VCaP (cell line): Measurements from ENCODE around the gene RTP3.

Source experiments
- H3K27ac ChIP-seq: fragments of 450-650 bp; 2 replicates; pipeline ENCODE4 v1.5.1; 2017
- TF ChIP-seq, protein P1 (sequence below): fragments of 450-650 bp; conservative IDR thresholded peaks from 2 replicates; pipeline ENCODE4 v1.5.1; 2017; ENCODE audit warnings: mild to moderate bottlenecking, moderate library complexity

Gene RTP3

DNA sequence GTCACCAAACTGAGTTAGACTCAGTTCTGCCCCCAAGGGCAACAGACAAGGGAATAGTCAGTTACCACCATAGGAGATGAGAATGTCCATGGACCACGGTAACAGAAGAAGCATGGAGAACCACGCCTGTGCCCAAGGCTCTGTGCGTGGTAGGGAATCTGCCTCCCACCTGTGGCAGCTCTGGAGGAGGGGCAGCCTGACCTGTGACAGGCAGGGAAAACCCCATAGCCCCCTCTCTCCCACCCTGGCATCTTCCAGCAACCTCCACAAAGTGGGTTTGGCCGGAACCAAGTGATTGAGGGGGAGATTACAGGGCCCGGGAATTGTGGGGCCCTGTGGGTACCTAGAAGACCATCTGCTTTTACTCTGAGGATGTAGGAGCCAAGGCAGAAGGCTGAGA is 18.8 kb upstream of the RTP3 start:
- no peak overlapping the region for H3K27ac ChIP-seq
- TF ChIP-seq, protein P1, sequence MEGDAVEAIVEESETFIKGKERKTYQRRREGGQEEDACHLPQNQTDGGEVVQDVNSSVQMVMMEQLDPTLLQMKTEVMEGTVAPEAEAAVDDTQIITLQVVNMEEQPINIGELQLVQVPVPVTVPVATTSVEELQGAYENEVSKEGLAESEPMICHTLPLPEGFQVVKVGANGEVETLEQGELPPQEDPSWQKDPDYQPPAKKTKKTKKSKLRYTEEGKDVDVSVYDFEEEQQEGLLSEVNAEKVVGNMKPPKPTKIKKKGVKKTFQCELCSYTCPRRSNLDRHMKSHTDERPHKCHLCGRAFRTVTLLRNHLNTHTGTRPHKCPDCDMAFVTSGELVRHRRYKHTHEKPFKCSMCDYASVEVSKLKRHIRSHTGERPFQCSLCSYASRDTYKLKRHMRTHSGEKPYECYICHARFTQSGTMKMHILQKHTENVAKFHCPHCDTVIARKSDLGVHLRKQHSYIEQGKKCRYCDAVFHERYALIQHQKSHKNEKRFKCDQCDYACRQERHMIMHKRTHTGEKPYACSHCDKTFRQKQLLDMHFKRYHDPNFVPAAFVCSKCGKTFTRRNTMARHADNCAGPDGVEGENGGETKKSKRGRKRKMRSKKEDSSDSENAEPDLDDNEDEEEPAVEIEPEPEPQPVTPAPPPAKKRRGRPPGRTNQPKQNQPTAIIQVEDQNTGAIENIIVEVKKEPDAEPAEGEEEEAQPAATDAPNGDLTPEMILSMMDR = no peak

DNA sequence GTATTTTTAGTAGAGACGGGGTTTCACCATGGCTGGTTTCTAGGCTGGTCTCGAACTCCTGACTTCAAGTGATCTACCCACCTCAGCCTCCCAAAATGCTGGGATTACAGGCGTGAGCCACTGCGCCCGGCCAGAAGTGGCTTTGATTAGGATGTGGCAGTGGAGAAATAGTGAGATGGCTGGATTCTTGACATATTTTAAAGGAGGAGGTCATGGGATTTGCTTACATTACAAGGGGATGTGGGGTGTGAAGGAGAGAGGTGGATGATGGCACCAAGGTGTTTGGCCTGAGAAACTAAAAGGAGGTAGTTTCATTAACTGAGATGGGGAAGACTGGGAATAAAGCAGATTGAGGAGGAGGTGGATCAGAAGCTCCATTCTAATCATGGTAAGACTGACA is 18.1 kb upstream of the RTP3 start:
- TF ChIP-seq, protein P1 = no peak
- no peak overlapping the region for H3K27ac ChIP-seq

DNA sequence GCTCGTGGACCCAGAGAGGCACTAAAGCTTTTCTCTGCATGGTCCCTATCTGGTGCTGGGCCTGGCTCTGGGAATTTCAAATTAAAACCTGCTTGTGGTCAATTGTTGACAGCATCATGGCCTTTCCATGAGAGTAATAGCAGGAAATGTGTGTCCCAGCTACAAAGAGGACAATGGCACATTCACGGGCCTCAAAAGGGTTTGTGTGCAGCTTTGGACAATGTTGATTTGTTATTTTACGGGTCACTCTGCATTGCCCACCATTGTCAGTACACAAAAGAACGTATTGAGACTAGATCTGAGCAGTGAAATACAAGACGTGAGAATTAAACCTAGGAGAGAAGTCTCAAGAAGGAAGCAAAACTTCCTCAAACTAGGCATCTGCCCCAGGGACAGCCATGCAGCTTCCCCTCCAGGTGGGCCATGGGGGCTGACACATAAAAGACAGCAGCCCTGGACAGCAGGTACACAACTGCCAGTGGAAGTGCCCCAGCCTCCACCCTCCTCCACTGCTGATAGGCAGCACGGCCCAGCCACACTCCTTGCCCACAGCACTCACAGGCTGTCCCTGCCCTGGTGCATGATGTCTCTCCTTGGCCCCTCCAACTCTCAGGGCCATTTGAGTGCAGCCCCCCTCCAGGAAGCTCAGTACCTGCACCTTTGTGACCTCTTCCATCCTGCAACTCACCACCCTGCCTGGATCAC is 17.1 kb upstream of the RTP3 start:
- TF ChIP-seq, protein P1 = no peak
- no peak overlapping the region for H3K27ac ChIP-seq

DNA sequence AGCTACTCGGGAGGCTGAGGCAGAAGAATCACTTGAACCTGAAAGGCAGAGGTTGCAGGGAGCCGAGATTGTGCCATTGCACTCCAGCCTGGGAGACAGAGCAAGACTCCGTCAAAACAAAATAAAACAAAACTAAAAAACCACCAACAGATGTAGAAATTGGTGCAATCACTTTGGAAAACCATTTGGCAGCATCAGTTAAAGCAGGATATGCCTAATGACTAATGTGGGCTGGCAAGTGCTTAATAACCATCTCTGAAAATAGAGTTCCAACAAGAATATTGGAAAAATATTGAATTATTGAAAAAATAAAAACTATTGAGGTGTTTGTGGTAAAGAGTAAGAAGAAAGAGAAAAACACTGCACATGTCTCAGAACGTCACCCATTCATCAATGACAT is 16.1 kb upstream of the RTP3 start:
- TF ChIP-seq, protein P1 = no peak
- H3K27ac ChIP-seq = no peak overlapping the region

DNA sequence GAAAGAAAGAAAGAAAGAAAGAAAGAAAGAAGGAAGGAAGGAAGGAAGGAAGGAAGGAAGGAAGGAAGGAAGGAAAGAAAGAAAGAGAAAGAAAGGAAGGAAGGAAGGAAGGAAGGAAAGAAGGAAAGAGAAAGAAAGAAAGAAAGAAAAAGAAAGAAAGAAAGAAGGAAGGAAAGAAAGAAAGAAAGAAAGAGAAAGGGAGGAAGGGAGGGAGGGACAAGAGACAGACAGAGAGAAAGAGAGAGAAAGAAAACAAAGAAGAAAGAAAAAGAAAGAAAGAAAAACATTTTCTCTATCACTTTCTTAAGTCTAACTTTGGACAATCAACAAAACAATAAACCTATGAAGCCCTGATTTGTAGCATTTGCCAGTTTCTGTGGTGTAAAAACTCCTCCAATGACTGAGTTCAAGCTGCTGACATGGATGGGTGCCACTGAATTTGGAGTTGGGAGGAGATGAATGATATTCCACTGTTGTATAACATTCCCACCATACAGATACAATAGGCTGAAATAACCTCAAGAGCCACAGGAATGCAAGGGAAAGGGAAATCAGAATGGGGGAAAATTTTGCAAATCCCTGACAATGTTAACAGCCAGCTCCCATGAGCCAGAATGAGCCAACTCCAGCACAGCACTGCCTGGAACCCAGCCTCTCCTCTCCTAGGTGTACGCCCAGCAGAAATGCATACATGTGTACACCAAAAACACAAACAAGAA is 15.0 kb upstream of the RTP3 start:
- H3K27ac ChIP-seq = no peak overlapping the region
- TF ChIP-seq, protein P1 = no peak

DNA sequence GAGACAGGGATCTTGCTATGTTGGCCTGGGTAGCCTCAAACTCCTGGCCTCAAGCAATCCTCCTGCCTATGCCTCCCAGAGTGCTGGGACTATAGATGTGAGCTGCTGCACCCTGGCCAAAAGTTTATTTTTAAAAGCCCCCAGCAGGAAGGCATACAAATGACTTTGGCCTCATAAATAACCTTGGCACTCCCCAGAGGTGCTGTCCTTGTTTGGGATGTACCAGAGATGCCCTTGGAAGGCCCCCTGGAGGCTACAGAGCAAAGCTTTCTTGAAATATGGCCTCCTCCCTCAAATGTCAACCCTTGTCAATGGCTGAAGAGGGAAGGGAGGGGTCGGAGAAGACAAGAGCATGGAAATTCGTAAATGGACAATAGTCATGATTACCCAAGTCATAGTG is 14.0 kb upstream of the RTP3 start:
- TF ChIP-seq, protein P1 = no peak
- H3K27ac ChIP-seq = no peak overlapping the region

DNA sequence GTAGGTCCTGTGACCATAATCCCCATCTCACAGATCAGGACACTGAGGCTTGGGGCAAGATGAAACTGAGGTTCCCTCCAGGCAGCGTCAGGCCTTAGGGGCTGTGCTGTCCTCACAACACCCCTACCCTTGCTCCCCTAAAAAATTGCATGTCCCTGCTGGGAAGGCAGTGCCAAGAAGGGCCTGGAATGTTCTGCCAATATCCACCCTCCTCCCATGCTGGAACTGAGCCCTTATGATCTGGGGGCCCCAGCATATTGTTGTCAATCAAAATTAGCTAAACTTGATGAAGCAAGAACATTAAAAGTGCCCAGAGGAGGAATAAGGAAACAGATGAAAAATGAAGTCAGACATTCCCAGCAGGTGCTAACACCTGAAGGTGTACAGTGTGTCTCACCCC is 13.4 kb upstream of the RTP3 start:
- H3K27ac ChIP-seq = no peak overlapping the region
- TF ChIP-seq, protein P1 = no peak
